ENCODE results near the gene PRKCA. TPM values are rescaled to one million over a fixed set of nuclear protein-coding genes. Genes with fewer than 3 reads are reported as not detected.

The PRKCA gene
- total and polyA plus RNA-seq, 12 donors = 1.6 to 27.6 (median 10.5) TPM

- intact Hi-C loops (cut with DNase I) = no loop called here
- no peaks in the 10 kb centered on the region for H3K9me3 ChIP-seq
- no peak for ATAC-seq
- no peak for DNase-seq
- no peak overlapping the region for H3K27ac ChIP-seq
- TF ChIP-seq CTCF (IDR thresholded peaks at IDR 0.05) = no peak
- H3K4me3 ChIP-seq = no peak overlapping the region
- WGBS, 2 donors = 87 to 92% methylated on average over 9 of the region's 9 CpGs
- H3K36me3 ChIP-seq = peaks cover 0 to 9% (median 0%) of the 10 kb centered on the region in 9 donors
- H3K4me1 ChIP-seq = peaks cover 0 to 9% (median 0%) of the 10 kb centered on the region in 9 donors
- H3K27me3 ChIP-seq = no peaks in the 10 kb centered on the region
Measured at GRCh38 chr17:66782851-66783250, 480.4 kb downstream of the PRKCA start.

GRCh38 chr17:66783656-66784381 is 481.4 kb downstream of the PRKCA start:
- peaks cover 0 to 19% (median 0%) of the 10 kb centered on the region in 9 donors for H3K4me1 ChIP-seq
- WGBS, 2 donors = 90 to 93% methylated on average over 17 of the region's 17 CpGs
- DNase-seq = no peak
- intact Hi-C loops (cut with DNase I) = no loop called here
- H3K27ac ChIP-seq = no peak overlapping the region
- TF ChIP-seq CTCF (IDR thresholded peaks at IDR 0.05) = no peak
- ATAC-seq = no peak
- no peaks in the 10 kb centered on the region for H3K27me3 ChIP-seq
- H3K4me3 ChIP-seq = no peak overlapping the region
- no peaks in the 10 kb centered on the region for H3K9me3 ChIP-seq
- H3K36me3 ChIP-seq = peaks cover 0 to 9% (median 0%) of the 10 kb centered on the region in 9 donors

- no peak for TF ChIP-seq CTCF (IDR thresholded peaks at IDR 0.05)
- ATAC-seq (no peak), DNase-seq (no peak)
- 82 to 83% methylated on average over 11 of the region's 11 CpGs for WGBS, 2 donors
- intact Hi-C loops (cut with DNase I) = no loop called here
- Histone ChIP-seq H3K4me3 (no peak overlapping the region), H3K9me3 (no peaks in the 10 kb centered on the region), H3K4me1 (peaks cover 0 to 26% (median 3%) of the 10 kb centered on the region in 9 donors), H3K27ac (no peak overlapping the region), H3K36me3 (peaks cover 0 to 9% (median 0%) of the 10 kb centered on the region in 9 donors), H3K27me3 (no peaks in the 10 kb centered on the region)
Measured at GRCh38 chr17:66784621-66785364, 482.4 kb downstream of the PRKCA start.

- Histone ChIP-seq H3K27me3 (no peaks in the 10 kb centered on the region), H3K27ac (no peak overlapping the region), H3K36me3 (peaks cover 0 to 9% (median 0%) of the 10 kb centered on the region in 9 donors), H3K4me3 (no peak overlapping the region), H3K4me1 (peaks cover 0 to 36% (median 13%) of the 10 kb centered on the region in 9 donors), H3K9me3 (no peaks in the 10 kb centered on the region)
- ATAC-seq (no peak), DNase-seq (no peak)
- intact Hi-C loops (cut with DNase I) = no loop called here
- 89 to 91% methylated on average over 10 of the region's 10 CpGs for WGBS, 2 donors
- no peak for TF ChIP-seq CTCF (IDR thresholded peaks at IDR 0.05)
Measured at GRCh38 chr17:66786107-66786506, 483.7 kb downstream of the PRKCA start.

Data from heart right ventricle (tissue), 16 donors.